AG10803 (cell line): ENCODE measurements around the gene KLC4.
"Not testable (repeated sequence)": the region's sequence is repeated elsewhere in the genome, so short reads cannot be mapped to it uniquely, and the experiment has no call there.

Experiments
- DNase-seq: peaks from one replicate; pipeline ENCODE4 v3.0.0; 2010; ENCODE audit warnings: low read depth
- H3K4me3 ChIP-seq: 2 replicates; pipeline ENCODE4 v1.5.1; 2011; ENCODE audit warnings: mild to moderate bottlenecking, low read length, control low read depth
- CTCF ChIP-seq: conservative IDR thresholded peaks from 2 replicates; pipeline ENCODE4 v1.5.1; 2011; ENCODE audit warnings: mild to moderate bottlenecking, low read length, control low read depth, inconsistent platforms

The KLC4 gene

GRCh38 chr6:43077981-43078511, 18.6 kb downstream of the KLC4 start:
- TF ChIP-seq CTCF, result peak; percentile 15; the same call in 1 of the 2 replicates
- peak overlapping the region; percentile 87 for H3K4me3 ChIP-seq
- DNase-seq, result peak; percentile 95

DNA sequence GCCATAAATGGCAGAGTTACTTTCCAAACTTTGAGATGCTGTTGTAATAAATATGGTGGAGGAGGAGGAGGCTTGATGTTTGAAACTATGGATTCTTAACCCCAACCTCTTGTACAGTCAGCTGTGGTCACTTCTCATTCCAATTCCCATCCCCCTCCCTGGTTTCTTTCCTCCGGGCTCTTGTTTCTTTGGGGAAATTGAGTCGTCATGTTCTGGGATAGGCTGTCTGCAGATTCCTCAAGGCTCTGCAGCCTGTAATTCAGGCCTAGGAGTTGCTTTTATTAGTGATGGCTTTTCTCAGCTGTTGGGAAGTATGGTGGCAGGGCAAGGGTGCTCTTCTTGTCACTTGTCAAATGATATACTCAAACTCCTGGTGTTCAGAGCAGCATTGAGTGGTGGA, 19.3 kb downstream of the KLC4 start:
- DNase-seq, result peak; percentile 90
- TF ChIP-seq CTCF, result no peak
- H3K4me3 ChIP-seq, result peak overlapping the region; percentile 87

GRCh38 chr6:43081043-43081442, 21.6 kb downstream of the KLC4 start:
- no peak for TF ChIP-seq CTCF
- no peak for DNase-seq
- H3K4me3 ChIP-seq, result no peak overlapping the region

- not testable (repeated sequence) for H3K4me3 ChIP-seq
- peak; percentile 40 for DNase-seq
Measured at GRCh38 chr6:43081922-43082321, 22.5 kb downstream of the KLC4 start.

- no peak overlapping the region for H3K4me3 ChIP-seq
- TF ChIP-seq CTCF, result no peak
- DNase-seq, result no peak
Measured at GRCh38 chr6:43082806-43083655, 23.6 kb downstream of the KLC4 start.

DNA sequence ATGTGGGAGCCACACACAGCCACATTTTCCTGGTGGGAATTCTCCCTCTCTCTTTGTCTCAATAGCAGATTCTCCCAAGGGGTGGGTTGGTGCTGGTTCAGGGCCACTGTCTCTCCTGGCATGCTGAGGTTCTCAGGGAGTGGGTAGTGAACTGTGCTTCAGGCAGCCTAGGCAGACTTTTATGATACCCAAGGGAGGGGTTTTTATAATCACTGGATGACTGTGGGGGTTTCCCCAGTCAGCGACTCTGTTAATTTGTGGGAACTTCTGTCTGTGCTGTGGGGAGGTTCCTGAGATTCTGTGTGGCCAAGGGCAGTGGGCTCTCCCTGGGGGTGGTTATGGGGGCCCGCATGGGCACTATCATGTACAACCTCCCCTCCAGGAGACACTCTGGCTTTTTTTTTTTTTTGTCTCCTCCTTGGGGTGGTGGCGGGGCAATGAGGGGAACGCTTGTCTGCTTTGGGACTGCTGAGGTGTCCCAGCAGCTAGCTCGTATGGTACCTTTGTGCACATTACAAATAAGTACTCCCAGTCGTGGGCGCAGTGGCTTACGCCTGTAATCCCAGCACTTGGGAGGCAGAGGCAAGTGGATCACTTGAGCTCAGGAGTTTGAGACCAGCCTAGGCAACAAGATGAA, 26.7 kb downstream of the KLC4 start:
- no peak for TF ChIP-seq CTCF
- no peak overlapping the region for H3K4me3 ChIP-seq
- DNase-seq, result no peak

DNA sequence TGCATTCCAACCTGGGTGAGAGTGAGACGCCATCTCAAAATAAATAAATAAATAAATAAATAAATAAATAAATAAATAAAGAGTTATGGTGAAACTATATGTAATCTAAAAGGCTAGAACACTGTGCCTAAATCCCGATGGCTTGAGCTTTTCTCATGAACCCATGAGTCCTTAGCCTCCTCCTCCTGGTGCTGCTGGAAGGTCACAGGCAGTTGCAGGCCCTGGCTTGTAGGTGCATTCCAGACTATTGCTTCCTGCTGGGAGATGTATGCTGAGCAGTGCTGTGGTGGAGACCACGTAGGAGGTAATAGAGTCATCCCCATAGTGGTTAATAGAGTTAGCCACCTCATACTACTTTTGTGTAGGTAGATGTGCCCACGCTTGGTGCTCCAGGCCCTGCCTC, 29.2 kb downstream of the KLC4 start:
- peak; percentile 30 for DNase-seq
- no peak overlapping the region for H3K4me3 ChIP-seq

More for the DNA sequence above, 29.2 kb downstream of the KLC4 start:
- no peak for TF ChIP-seq CTCF
